Type B pancreatic cell (in vitro differentiated cells): ENCODE measurements around the gene MPZL1. TPM values are rescaled to one million over a fixed set of nuclear protein-coding genes. Genes with fewer than 3 reads are reported as not detected.

Source experiments
- DNase-seq: peaks from one replicate; pipeline ENCODE4 v3.0.0; 2021; ENCODE audit warnings: mixed read lengths; ENCODE audit not compliant: unreplicated experiment; ENCODE audit errors: extremely low spot score
- H3K27ac Mint-ChIP-seq: 2 replicates; pipeline ENCODE4 v1.8.0; 2021; ENCODE audit warnings: mild to moderate bottlenecking, mixed read lengths
- H3K27me3 Mint-ChIP-seq: 2 replicates; pipeline ENCODE4 v1.8.0; 2021; ENCODE audit warnings: mixed read lengths
- H3K36me3 Mint-ChIP-seq: 2 replicates; pipeline ENCODE4 v1.8.0; 2021; ENCODE audit warnings: mixed read lengths
- H3K4me1 Mint-ChIP-seq: one replicate; pipeline ENCODE4 v1.8.0; 2021; ENCODE audit warnings: mixed read lengths; ENCODE audit not compliant: unreplicated experiment
- H3K4me3 Mint-ChIP-seq: 2 replicates; pipeline ENCODE4 v1.8.0; 2021; ENCODE audit warnings: mild to moderate bottlenecking, mixed read lengths
- H3K9me3 Mint-ChIP-seq: 2 replicates; pipeline ENCODE4 v1.8.0; 2021; ENCODE audit warnings: mixed read lengths
- long read RNA-seq: library from polyadenylated mRNA; unstranded; transcript quantifications from one replicate; pipeline ENCODE4 v2.0.0, GENCODE V29; 2020
- total RNA-seq: library from RNA; stranded (reverse); gene quantifications from 2 replicates; pipeline ENCODE4 v1.2.1, GENCODE V29; 2021; ENCODE audit warnings: low replicate concordance
- TF ChIP-seq, protein P1 (sequence below): fragments of 200-600 bp; sonication (generic); conservative IDR thresholded peaks from 2 replicates; pipeline ENCODE4 v1.5.0; 2021; ENCODE audit warnings: antibody characterized with exemption, mild to moderate bottlenecking

The MPZL1 gene
- total RNA-seq, result 93.8 and 103 TPM in 2 replicates
- long read RNA-seq, full-length matches to known transcripts, result 6 of 45 reads
- long read RNA-seq, partial matches to known transcripts, result 38 of 45 reads
- long read RNA-seq, other reads (novel, unspliced or antisense), result 1 of 45 reads

DNA sequence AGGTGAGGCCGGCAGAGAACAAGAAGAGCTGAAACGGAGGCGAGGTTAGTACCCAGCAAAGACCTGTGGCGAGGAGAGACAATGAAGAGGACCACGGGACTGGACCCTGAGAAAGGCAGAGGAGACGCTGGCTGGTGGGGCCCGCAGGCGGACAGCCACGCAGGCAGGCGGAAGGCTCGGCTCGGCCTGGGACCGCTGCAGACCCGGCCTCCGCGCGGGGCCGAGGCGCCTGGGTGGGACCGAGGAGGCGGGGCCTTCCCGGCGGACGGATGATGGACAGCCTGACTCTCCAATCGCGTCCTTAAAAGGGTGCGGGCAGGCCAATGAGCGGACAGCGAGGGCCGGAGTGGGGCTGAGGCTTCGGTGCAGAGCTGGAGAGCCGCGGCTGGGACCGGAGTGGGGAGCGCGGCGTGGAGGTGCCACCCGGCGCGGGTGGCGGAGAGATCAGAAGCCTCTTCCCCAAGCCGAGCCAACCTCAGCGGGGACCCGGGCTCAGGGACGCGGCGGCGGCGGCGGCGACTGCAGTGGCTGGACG lies at the start of gene MPZL1:
TSS of gene MPZL1 (plus strand) at position 366 of the 535 bp plus-strand sequence. CDS start 170 bp downstream, outside the sequence.
- Mint-ChIP-seq H3K27me3 (no peaks in the 10 kb centered on the region), H3K9me3 (no peaks in the 10 kb centered on the region), H3K4me3 (peak within 1 kb of the TSS; percentile 98), H3K36me3 (peaks cover 8% of the 10 kb centered on the region), H3K27ac (peak within 1 kb of the TSS; percentile 82), H3K4me1 (peaks cover 33% of the 10 kb centered on the region)
- DNase-seq, result peak; percentile 97
- TF ChIP-seq, protein P1, sequence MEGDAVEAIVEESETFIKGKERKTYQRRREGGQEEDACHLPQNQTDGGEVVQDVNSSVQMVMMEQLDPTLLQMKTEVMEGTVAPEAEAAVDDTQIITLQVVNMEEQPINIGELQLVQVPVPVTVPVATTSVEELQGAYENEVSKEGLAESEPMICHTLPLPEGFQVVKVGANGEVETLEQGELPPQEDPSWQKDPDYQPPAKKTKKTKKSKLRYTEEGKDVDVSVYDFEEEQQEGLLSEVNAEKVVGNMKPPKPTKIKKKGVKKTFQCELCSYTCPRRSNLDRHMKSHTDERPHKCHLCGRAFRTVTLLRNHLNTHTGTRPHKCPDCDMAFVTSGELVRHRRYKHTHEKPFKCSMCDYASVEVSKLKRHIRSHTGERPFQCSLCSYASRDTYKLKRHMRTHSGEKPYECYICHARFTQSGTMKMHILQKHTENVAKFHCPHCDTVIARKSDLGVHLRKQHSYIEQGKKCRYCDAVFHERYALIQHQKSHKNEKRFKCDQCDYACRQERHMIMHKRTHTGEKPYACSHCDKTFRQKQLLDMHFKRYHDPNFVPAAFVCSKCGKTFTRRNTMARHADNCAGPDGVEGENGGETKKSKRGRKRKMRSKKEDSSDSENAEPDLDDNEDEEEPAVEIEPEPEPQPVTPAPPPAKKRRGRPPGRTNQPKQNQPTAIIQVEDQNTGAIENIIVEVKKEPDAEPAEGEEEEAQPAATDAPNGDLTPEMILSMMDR, result no peak

DNA sequence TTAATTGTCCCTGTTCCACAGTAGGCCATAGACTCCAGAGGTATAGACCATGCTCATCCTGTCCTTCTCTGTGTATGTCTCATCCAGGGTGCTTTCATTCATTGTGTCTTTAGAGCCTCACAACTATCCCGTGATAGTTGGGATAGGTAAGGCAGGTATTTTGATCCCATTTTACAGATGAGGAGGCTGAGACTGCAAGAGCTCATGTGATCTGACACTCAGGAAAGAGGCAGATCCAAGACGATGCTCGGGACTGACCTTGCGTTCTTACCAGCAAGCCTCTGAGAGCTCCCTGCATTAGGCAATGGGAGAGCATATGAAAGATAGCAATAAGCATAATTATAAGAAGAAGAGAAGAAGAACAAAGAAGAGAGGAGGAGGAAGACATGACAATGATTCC lies 49.0 kb upstream of the MPZL1 start:
- Mint-ChIP-seq H3K36me3 (no peaks in the 10 kb centered on the region), H3K27ac (no peak overlapping the region), H3K4me1 (no peaks in the 10 kb centered on the region), H3K9me3 (peaks cover 5% of the 10 kb centered on the region), H3K27me3 (peaks cover 3% of the 10 kb centered on the region), H3K4me3 (no peak overlapping the region)
- TF ChIP-seq, protein P1, result no peak
- no peak for DNase-seq

DNA sequence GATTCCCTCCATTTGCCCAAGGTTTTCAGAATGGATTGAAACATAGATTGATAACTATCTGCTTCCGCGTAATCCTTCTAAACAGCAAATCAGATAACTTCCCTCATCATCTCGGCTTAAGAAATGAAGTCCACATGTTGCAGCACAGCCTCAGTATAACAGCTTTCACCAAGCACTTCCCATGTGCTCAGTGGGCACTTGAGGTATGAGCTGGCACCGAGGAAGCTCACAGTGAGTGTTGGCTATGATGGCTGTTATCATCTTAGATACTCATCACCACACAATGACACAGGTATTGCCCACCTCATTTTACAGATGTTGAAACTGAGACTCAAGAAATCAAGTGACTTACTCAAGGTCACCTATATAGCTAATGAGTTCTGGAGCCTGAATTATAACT lies 48.5 kb upstream of the MPZL1 start:
- Mint-ChIP-seq H3K36me3 (no peaks in the 10 kb centered on the region), H3K27ac (no peak overlapping the region), H3K27me3 (peaks cover 3% of the 10 kb centered on the region), H3K4me3 (no peak overlapping the region), H3K4me1 (no peaks in the 10 kb centered on the region), H3K9me3 (peaks cover 5% of the 10 kb centered on the region)
- TF ChIP-seq, protein P1, result no peak
- DNase-seq, result no peak

DNA sequence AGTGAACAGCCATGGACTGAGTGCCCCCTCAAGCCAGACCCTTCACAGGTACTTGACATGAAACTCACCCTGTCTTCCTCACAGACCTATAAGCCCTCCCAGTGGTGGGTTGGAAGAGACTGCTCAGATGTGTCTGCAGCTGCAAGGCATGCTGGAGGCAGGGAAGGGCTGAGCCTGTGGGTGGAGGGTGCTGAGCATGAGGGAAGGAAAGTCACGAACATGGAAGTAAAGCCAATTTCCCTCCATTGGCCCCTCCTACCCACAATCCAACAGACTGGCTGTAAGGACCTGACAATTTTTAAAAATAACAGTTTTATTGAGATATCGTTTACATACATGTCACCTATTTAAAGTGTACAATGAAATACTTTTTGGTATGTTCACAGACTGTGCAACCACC lies 47.6 kb upstream of the MPZL1 start:
- no peak overlapping the region for H3K27ac Mint-ChIP-seq
- peaks cover 5% of the 10 kb centered on the region for H3K9me3 Mint-ChIP-seq
- no peaks in the 10 kb centered on the region for H3K4me1 Mint-ChIP-seq
- TF ChIP-seq, protein P1, result no peak
- no peaks in the 10 kb centered on the region for H3K36me3 Mint-ChIP-seq
- no peak overlapping the region for H3K4me3 Mint-ChIP-seq
- H3K27me3 Mint-ChIP-seq, result peaks cover 3% of the 10 kb centered on the region
- DNase-seq, result no peak

DNA sequence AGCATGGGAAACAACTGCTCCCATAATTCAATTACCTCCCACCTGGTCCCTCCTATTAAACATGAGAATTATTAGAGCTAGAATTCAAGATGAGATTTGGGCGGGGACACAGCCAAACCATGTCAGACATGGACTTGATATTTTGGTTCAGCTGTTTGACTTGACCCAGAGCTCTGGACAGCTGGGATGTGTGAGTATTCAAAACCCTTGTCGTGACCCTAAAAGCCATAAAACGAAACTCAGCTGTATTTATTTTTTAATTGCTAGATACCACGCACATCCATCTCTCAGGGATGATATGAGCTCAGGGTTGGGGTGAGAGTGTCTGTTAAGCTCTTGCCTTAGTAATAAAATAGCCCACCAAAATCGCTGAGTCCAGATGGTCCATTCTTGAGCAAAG lies 46.3 kb upstream of the MPZL1 start:
- peaks cover 5% of the 10 kb centered on the region for H3K9me3 Mint-ChIP-seq
- H3K4me3 Mint-ChIP-seq, result no peak overlapping the region
- peaks cover 3% of the 10 kb centered on the region for H3K27me3 Mint-ChIP-seq
- no peak for DNase-seq
- TF ChIP-seq, protein P1, result no peak
- H3K27ac Mint-ChIP-seq, result no peak overlapping the region
- no peaks in the 10 kb centered on the region for H3K36me3 Mint-ChIP-seq
- H3K4me1 Mint-ChIP-seq, result no peaks in the 10 kb centered on the region
